Esophagus muscularis mucosa (tissue), 3 donors: Measurements from ENCODE around the gene STRN4.

ENCODE experiments used
- CTCF ChIP-seq, 3 experiments: fragments of 200-600 bp in 2 of 3; fragments of 450-650 bp in 1 of 3; sonication (generic) in 2 of 3; IDR thresholded peaks; one replicate each; pipeline ENCODE4 v1.5.1; 2017 to 2019; ENCODE audit warnings: antibody characterized with exemption in 3 of 3, mild to moderate bottlenecking in 2 of 3, moderate library complexity in 1 of 3
- POLR2AphosphoS5 ChIP-seq, 2 donors: sonication (generic); formaldehyde crosslinking; IDR thresholded peaks; one replicate each; pipeline ENCODE4 v1.6.1; 2017; ENCODE audit warnings: antibody characterized with exemption in 2 of 2

- TF ChIP-seq CTCF (IDR thresholded peaks at IDR 0.05): no peak
- TF ChIP-seq POLR2AphosphoS5 (IDR thresholded peaks at IDR 0.05): no peak
Measured at GRCh38 chr19:46715975-46716671, 30.1 kb downstream of the STRN4 start.
